HepG2 (cell line): ENCODE data around the gene HLF. TPM values are rescaled to one million over a fixed set of nuclear protein-coding genes. Genes with fewer than 3 reads are reported as not detected.

ENCODE experiments used
- ATAC-seq: fragments of 200-7000 bp; cut with Tn5 transposase; 3 replicates; pipeline ENCODE4 v1.9.1; 2020; ENCODE audit warnings: mild to moderate bottlenecking, moderate library complexity
- BruUV-seq: library from RNA; stranded (reverse); fragments of 400-500 nt; replicated peaks from 2 replicates; lab custom pipeline; 2021; lab: Mats Ljungman, UMichigan
- CTCF ChIA-PET: fragments of 300-600 bp; formaldehyde crosslinking; extraction: SDS; loops from one replicate; lab custom pipeline; 2021; ENCODE audit warnings: low total read pairs, inconsistent platforms, low intra/inter-chr PET ratio; lab: Yijun Ruan, JAX
- POLR2A ChIA-PET: fragments of 350-600 bp; sonication (Branson Sonifier 250); formaldehyde crosslinking; loops from one replicate; lab custom pipeline; 2020; ENCODE audit warnings: antibody characterized with exemption, inconsistent platforms; lab: Yijun Ruan, JAX
- DNase-seq: peaks from one replicate; pipeline ENCODE4 v3.0.0-alpha.2; 2015; ENCODE audit warnings: low spot score
- FAIRE-seq: peaks from 3 replicates; lab custom pipeline; 2011; peaks lifted over from hg19 to GRCh38; lab: Jason Lieb, UNC
- H2AFZ ChIP-seq: one replicate; pipeline ENCODE4 v1.6.1; 2011; ENCODE audit warnings: low read length, inconsistent platforms
- H3K27ac ChIP-seq: fragments of 300-600 bp; 3 replicates; pipeline ENCODE4 v1.8.0; 2011; ENCODE audit warnings: mixed run types, mild to moderate bottlenecking, mixed read lengths, low read length, inconsistent platforms; ENCODE audit not compliant: insufficient read depth; ENCODE audit errors: extremely low read length
- H3K27me3 ChIP-seq, 2 experiments: fragments of 200-600 bp in 1 of 2; 2 replicates in 1 of 2; 3 replicates in 1 of 2; pipeline versions ENCODE4 v1.6.0 to v1.8.0; 2011; ENCODE audit warnings: low read length in 2 of 2, mild to moderate bottlenecking in 2 of 2, moderate library complexity in 2 of 2, inconsistent platforms in 1 of 2; ENCODE audit not compliant: insufficient read depth in 2 of 2, control insufficient read depth in 1 of 2
- H3K36me3 ChIP-seq, 2 experiments: fragments of 200-600 bp in 1 of 2; replicated peaks in 1 of 2; 2 replicates in 1 of 2; 3 replicates in 1 of 2; pipeline versions ENCODE4 v1.5.1 to v1.8.0; 2011; ENCODE audit warnings: low read length in 2 of 2, inconsistent platforms in 1 of 2; ENCODE audit not compliant: insufficient read depth in 2 of 2, control insufficient read depth in 1 of 2
- H3K4me1 ChIP-seq: 2 replicates; pipeline ENCODE4 v1.5.1; 2012; ENCODE audit warnings: low read length, inconsistent platforms; ENCODE audit not compliant: insufficient read depth
- H3K4me2 ChIP-seq: 2 replicates; pipeline ENCODE4 v1.6.0; 2011; ENCODE audit warnings: low read depth, low read length, inconsistent platforms
- H3K4me3 ChIP-seq, 3 experiments: fragments of 200-600 bp in 1 of 3; sonication (generic), shearing (Covaris generic) in 1 of 3; replicated peaks in 1 of 3; 2 replicates each; pipeline ENCODE4 v1.5.1; 2011 to 2016; ENCODE audit warnings: low read length in 3 of 3, inconsistent platforms in 2 of 3, low read depth in 2 of 3, mild to moderate bottlenecking in 2 of 3, control low read depth in 1 of 3, mixed read lengths in 1 of 3; ENCODE audit not compliant: insufficient read depth in 1 of 3
- H3K79me2 ChIP-seq: one replicate; pipeline ENCODE4 v1.6.1; 2011; ENCODE audit warnings: low read length, inconsistent platforms; ENCODE audit not compliant: insufficient read depth
- H3K9ac ChIP-seq: 2 replicates; pipeline ENCODE4 v1.6.0; 2011; ENCODE audit warnings: mild to moderate bottlenecking, low read depth, low read length, inconsistent platforms; ENCODE audit not compliant: insufficient read depth
- H3K9me3 ChIP-seq: 2 replicates; pipeline ENCODE4 v1.5.1; 2012; ENCODE audit warnings: mild to moderate bottlenecking, low read length
- H4K20me1 ChIP-seq: 2 replicates; pipeline ENCODE4 v1.6.0; 2011; ENCODE audit warnings: inconsistent platforms, mild to moderate bottlenecking, low read length, moderate library complexity; ENCODE audit not compliant: insufficient read depth
- FOXC1 ChIP-seq: sonication (generic); formaldehyde crosslinking; IDR thresholded peaks from 2 replicates; pipeline ENCODE4 v1.8.0; 2022; ENCODE audit warnings: mild to moderate bottlenecking, missing genetic modification reagents, borderline replicate concordance
- TAF15 ChIP-seq: fragments of 200-400 bp; formaldehyde crosslinking; IDR thresholded peaks from one replicate; pipeline ENCODE4 v1.6.1; 2018; ENCODE audit warnings: mild to moderate bottlenecking, low read depth, low read length; ENCODE audit not compliant: poor library complexity, severe bottlenecking
- ZNF225 ChIP-seq: sonication (generic); formaldehyde crosslinking; IDR thresholded peaks from 2 replicates; pipeline ENCODE4 v1.4.0; 2020; ENCODE audit warnings: mild to moderate bottlenecking, missing genetic modification reagents
- ZNF3 ChIP-seq: IDR thresholded peaks from 2 replicates; pipeline ENCODE4 v1.7.0; 2017; ENCODE audit warnings: inconsistent platforms
- ZNF33A ChIP-seq: sonication (generic); formaldehyde crosslinking; IDR thresholded peaks from 2 replicates; pipeline ENCODE4 v1.5.1; 2020; ENCODE audit warnings: missing genetic modification reagents, mild to moderate bottlenecking, moderate library complexity, borderline replicate concordance
- WGBS: methylation state at CpG from one replicate; pipeline ENCODE4 v1.1.6; 2017; ENCODE audit warnings: low lambda C conversion rate; 5-methylcytosine and 5-hydroxymethylcytosine counted together
- in situ Hi-C: cut with HindIII; loops from 2 replicates; pipeline ENCODE4 v1.10.0; 2017; ENCODE audit warnings: low pct_unique_long_range_greater_than_20kb; ENCODE audit not compliant: extremely low pct_ligation_motif_present
- intact Hi-C: fragments of 100-400 bp; cut with micrococcal nuclease; formaldehyde crosslinking; loops from one replicate; pipeline ENCODE4 v1.10.0; 2022; ENCODE audit not compliant: unreplicated experiment
- polyA plus RNA-seq, 8 experiments: library from polyadenylated mRNA; depleted of rRNA in 3 of 8; stranded (reverse) in 7 of 8; unstranded in 1 of 8; fragments of >200 nt; fragmentation: Illumina TruSeq in 4 of 8; extraction: Trizol in 4 of 8; gene quantifications; 2 replicates each; pipeline versions ENCODE4 v1.2.1 to v1.2.3, GENCODE V29; 2011 to 2016; ENCODE audit warnings: low read depth in 4 of 8, missing spikeins in 1 of 8, mixed read lengths in 1 of 8; ENCODE audit not compliant: insufficient read depth in 1 of 8
- total RNA-seq, 5 experiments: library from RNA; depleted of rRNA; stranded (reverse); fragments of >200 nt; fragmentation: Illumina TruSeq; extraction: Trizol; gene quantifications; 2 replicates each; pipeline ENCODE4 v1.2.3, GENCODE V29; 2016; ENCODE audit warnings: low read depth in 1 of 5
- TF ChIP-seq, protein P1 (sequence below): sonication (generic); formaldehyde crosslinking; IDR thresholded peaks from 2 replicates; pipeline ENCODE4 v1.5.0; 2020; ENCODE audit warnings: mild to moderate bottlenecking, missing genetic modification reagents
- TF ChIP-seq, protein P2 (sequence below): sonication (generic); formaldehyde crosslinking; IDR thresholded peaks from 2 replicates; pipeline ENCODE4 v1.4.0; 2020; ENCODE audit warnings: mild to moderate bottlenecking, missing genetic modification reagents
- TF ChIP-seq, protein P3 (sequence below): IDR thresholded peaks from 2 replicates; pipeline ENCODE4 v1.6.1; 2012; ENCODE audit warnings: low read length, improper control_type of control experiment

Gene HLF
- total and polyA plus RNA-seq, 2 of the 13 experiments (the other 11 are each of a cell fraction or from before 2014, with no cell fraction given), result 202 to 346 TPM

DNA sequence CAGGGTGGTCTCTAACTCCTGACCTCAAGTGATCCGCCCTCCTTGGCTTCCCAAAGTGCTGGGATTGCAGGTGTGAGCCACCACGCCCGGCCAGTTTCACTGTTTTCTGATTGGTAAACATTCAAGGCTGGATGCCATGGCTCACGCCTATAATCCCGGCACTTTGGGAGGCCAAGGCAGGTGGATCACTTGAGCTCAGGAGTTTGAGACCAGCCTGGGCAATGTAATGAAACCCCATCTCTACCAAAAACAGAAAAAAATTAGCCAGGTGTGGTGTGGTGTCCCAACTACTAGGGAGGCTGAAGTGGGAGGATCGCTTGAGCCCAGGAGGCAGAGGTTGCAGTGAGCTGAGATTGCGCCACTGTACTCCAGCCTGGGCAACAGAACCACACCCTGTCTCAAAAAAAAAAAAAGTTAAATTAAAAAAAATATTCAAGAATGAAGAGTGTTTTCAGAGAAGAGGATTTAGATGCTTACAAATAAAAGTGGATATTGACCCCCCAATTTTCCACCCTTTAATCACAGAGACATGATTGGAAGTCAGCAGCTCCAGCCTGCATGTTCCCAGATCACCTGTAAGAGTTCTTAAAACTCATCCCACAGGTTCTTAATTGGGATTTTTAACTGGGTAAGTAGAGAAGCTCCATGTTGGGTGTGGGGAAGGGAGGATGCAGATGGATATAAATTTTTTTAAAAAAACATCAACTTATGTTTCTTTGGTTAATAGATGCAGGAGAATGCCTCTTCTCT is 23.8 kb downstream of the HLF start:
- in situ Hi-C loops, result no loop called here
- H3K27ac ChIP-seq, result peak overlapping the region; percentile 98
- peaks cover 8% of the 10 kb centered on the region for H4K20me1 ChIP-seq
- H3K79me2 ChIP-seq, result peaks cover 93% of the 10 kb centered on the region
- 95% methylated on average over 7 of the region's 7 CpGs for WGBS
- H3K4me1 ChIP-seq, result peaks cover 100% of the 10 kb centered on the region
- no peaks in the 10 kb centered on the region for H3K27me3 ChIP-seq
- intact Hi-C loops, result loop anchor here (5.0 to 10.0 kb wide), 2 partner anchors 144 to 324 kb away; partner anchors contain the start of genes COX11 and STXBP4
- H3K9ac ChIP-seq, result peak overlapping the region; percentile 84; the same call in 1 of the 2 replicates
- H3K4me2 ChIP-seq, result peak overlapping the region; percentile 68; the same call in 1 of the 2 replicates
- BruUV-seq, result no TSS peak
- DNase-seq (no peak), FAIRE-seq (no peak), ATAC-seq (no peak)
- CTCF ChIA-PET, result no interaction called here
- POLR2A ChIA-PET, result interaction anchor here (1.2 to 12.4 kb wide), 5 partner anchors 16 to 51 kb away, joined by 4 to 626 read pairs (median 81); partner anchors contain the start of gene HLF
- peaks cover 28 to 61% of the 10 kb centered on the region in 2 experiments for H3K36me3 ChIP-seq
- no peak overlapping the region for H3K4me3 ChIP-seq
- no peak overlapping the region for H2AFZ ChIP-seq
- H3K9me3 ChIP-seq, result no peaks in the 10 kb centered on the region
- TF ChIP-seq, protein P1, sequence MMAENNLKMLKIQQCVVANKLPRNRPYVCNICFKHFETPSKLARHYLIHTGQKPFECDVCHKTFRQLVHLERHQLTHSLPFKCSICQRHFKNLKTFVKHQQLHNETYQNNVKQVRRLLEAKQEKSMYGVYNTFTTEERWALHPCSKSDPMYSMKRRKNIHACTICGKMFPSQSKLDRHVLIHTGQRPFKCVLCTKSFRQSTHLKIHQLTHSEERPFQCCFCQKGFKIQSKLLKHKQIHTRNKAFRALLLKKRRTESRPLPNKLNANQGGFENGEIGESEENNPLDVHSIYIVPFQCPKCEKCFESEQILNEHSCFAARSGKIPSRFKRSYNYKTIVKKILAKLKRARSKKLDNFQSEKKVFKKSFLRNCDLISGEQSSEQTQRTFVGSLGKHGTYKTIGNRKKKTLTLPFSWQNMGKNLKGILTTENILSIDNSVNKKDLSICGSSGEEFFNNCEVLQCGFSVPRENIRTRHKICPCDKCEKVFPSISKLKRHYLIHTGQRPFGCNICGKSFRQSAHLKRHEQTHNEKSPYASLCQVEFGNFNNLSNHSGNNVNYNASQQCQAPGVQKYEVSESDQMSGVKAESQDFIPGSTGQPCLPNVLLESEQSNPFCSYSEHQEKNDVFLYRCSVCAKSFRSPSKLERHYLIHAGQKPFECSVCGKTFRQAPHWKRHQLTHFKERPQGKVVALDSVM (CRISPR knock-in tag), result peak; percentile 93
- TF ChIP-seq FOXC1 (CRISPR knock-in tag) (0 out of 2 replicates have a peak, but pooled peaks have one; percentile 15), ZNF225 (CRISPR knock-in tag) (peak; percentile 42; the same call in 1 of the 2 replicates), ZNF33A (CRISPR knock-in tag) (0 out of 2 replicates have a peak, but pooled peaks have one; percentile 10), ZNF3 (no peak), TAF15 (no peak)
- TF ChIP-seq, protein P2, sequence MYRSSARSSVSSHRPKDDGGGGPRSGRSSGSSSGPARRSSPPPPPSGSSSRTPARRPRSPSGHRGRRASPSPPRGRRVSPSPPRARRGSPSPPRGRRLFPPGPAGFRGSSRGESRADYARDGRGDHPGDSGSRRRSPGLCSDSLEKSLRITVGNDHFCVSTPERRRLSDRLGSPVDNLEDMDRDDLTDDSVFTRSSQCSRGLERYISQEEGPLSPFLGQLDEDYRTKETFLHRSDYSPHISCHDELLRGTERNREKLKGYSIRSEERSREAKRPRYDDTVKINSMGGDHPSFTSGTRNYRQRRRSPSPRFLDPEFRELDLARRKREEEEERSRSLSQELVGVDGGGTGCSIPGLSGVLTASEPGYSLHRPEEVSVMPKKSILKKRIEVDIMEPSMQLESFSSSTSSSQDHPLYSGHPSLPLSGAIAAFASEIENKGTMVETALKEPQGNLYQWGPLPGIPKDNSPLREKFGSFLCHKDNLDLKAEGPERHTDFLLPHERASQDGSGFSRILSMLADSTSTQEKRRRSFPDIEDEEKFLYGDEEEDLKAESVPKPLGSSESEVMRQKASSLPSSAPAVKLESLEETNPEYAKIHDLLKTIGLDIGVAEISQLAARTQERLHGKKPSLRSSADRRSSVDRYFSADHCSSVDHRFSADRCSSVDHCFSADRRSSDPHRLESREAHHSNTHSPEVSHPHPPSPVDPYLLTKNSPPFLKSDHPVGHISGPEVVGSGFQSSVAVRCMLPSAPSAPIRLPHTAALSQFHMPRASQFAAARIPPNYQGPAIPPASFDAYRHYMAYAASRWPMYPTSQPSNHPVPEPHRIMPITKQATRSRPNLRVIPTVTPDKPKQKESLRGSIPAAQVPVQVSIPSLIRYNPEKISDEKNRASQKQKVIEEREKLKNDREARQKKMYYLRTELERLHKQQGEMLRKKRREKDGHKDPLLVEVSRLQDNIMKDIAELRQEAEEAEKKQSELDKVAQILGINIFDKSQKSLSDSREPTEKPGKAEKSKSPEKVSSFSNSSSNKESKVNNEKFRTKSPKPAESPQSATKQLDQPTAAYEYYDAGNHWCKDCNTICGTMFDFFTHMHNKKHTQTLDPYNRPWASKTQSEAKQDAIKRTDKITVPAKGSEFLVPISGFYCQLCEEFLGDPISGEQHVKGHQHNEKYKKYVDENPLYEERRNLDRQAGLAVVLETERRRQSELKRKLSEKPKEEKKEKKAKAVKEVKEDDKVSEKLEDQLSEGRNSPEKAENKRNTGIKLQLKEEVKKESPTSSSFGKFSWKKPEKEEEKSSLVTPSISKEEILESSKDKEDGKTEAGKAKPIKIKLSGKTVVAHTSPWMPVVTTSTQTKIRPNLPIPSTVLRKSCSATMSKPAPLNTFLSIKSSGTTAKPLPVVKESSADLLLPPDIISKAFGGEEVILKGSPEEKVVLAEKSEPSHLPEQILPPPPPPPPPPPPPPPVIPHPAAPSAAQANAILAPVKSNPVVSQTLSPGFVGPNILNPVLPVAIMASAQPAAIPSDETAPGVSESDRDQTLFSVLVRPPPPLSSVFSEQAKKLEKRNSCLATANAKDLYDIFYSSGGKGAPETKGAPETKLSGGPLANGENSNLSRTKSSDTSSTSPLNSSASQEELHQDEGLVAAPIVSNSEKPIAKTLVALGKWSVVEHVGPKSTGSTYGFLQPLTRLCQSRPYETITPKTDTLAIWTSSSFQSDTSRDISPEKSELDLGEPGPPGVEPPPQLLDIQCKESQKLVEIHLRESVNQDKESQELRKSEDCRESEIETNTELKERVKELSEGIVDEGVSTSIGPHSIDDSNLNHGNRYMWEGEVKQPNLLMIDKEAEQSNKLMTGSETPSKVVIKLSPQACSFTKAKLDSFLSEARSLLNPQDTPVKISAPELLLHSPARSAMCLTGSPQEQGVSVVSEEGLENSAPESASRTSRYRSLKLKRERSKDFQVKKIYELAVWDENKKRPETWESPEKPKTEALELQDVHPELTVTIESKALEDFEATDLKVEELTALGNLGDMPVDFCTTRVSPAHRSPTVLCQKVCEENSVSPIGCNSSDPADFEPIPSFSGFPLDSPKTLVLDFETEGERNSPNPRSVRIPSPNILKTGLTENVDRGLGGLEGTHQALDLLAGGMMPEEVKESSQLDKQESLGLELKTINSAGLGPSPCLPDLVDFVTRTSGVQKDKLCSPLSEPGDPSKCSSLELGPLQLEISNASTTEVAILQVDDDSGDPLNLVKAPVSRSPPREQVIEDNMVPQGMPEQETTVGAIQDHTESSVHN, result 0 out of 2 replicates have a peak, but pooled peaks have one; percentile 27
- TF ChIP-seq, protein P3, sequence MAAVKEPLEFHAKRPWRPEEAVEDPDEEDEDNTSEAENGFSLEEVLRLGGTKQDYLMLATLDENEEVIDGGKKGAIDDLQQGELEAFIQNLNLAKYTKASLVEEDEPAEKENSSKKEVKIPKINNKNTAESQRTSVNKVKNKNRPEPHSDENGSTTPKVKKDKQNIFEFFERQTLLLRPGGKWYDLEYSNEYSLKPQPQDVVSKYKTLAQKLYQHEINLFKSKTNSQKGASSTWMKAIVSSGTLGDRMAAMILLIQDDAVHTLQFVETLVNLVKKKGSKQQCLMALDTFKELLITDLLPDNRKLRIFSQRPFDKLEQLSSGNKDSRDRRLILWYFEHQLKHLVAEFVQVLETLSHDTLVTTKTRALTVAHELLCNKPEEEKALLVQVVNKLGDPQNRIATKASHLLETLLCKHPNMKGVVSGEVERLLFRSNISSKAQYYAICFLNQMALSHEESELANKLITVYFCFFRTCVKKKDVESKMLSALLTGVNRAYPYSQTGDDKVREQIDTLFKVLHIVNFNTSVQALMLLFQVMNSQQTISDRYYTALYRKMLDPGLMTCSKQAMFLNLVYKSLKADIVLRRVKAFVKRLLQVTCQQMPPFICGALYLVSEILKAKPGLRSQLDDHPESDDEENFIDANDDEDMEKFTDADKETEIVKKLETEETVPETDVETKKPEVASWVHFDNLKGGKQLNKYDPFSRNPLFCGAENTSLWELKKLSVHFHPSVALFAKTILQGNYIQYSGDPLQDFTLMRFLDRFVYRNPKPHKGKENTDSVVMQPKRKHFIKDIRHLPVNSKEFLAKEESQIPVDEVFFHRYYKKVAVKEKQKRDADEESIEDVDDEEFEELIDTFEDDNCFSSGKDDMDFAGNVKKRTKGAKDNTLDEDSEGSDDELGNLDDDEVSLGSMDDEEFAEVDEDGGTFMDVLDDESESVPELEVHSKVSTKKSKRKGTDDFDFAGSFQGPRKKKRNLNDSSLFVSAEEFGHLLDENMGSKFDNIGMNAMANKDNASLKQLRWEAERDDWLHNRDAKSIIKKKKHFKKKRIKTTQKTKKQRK, result no peak
